GM18907 (cell line): ENCODE data around the gene LSG1.
"Not testable (repeated sequence)": the region's sequence is repeated elsewhere in the genome, so short reads cannot be mapped to it uniquely, and the experiment has no call there.

Experiments
- ATAC-seq: cut with Tn5 transposase; IDR thresholded peaks from one replicate; pipeline ENCODE4 v1.9.1; 2021; ENCODE audit warnings: mild to moderate bottlenecking, moderate library complexity; ENCODE audit not compliant: unreplicated experiment

Gene LSG1

GRCh38 chr3:194658477-194659242 lies 13.3 kb downstream of the LSG1 start:
- no peak for ATAC-seq

- ATAC-seq: no peak
These were observed 14.6 kb downstream of the LSG1 start for GRCh38 chr3:194657439-194657838.

- ATAC-seq: peak; percentile 76
These were observed 17.5 kb downstream of the LSG1 start for GRCh38 chr3:194654443-194654842.

GRCh38 chr3:194647747-194648146 lies 24.2 kb downstream of the LSG1 start:
- ATAC-seq: no peak

- no peak for ATAC-seq
These were observed 29.2 kb downstream of the LSG1 start for GRCh38 chr3:194642769-194643168.

GRCh38 chr3:194640829-194641228 lies 31.2 kb downstream of the LSG1 start:
- ATAC-seq: no peak

GRCh38 chr3:194638991-194639605 lies 32.9 kb downstream of the LSG1 start:
- no peak for ATAC-seq

- no peak for ATAC-seq
These were observed 34.2 kb downstream of the LSG1 start for GRCh38 chr3:194637541-194638400.

GRCh38 chr3:194637066-194637465 lies 34.9 kb downstream of the LSG1 start:
- no peak for ATAC-seq

- peak; percentile 81 for ATAC-seq
These were observed 38.5 kb downstream of the LSG1 start, which contains the start of gene TMEM44 for GRCh38 chr3:194633349-194634004. TSS of gene TMEM44 (minus strand) at chr3:194633419. CDS start at chr3:194633215, 204 bp downstream.

- ATAC-seq: peak; percentile 64
These were observed 39.1 kb downstream of the LSG1 start for GRCh38 chr3:194632809-194633348.

GRCh38 chr3:194632226-194632808 lies 39.7 kb downstream of the LSG1 start:
- no peak for ATAC-seq

GRCh38 chr3:194631696-194632095 lies 40.3 kb downstream of the LSG1 start:
- no peak for ATAC-seq

- not testable (repeated sequence) for ATAC-seq
These were observed 41.3 kb downstream of the LSG1 start for GRCh38 chr3:194630681-194631080.

- no peak for ATAC-seq
These were observed 47.0 kb downstream of the LSG1 start for GRCh38 chr3:194624956-194625355.

- ATAC-seq: no peak
These were observed 48.3 kb downstream of the LSG1 start for GRCh38 chr3:194623449-194624290.

- no peak for ATAC-seq
These were observed 49.2 kb downstream of the LSG1 start for GRCh38 chr3:194622621-194623340.

GRCh38 chr3:194621947-194622346 lies 50.0 kb downstream of the LSG1 start:
- no peak for ATAC-seq

- no peak for ATAC-seq
These were observed 51.8 kb downstream of the LSG1 start for GRCh38 chr3:194620196-194620595.
